ENCODE data around the gene CUL1. TPM values are rescaled to one million over a fixed set of nuclear protein-coding genes. Genes with fewer than 3 reads are reported as not detected.

The CUL1 gene
- total RNA-seq, 2 donors from 2014 or later, result 47.0 to 60.0 TPM

GRCh38 chr7:148694631-148695030 lies 4.1 kb upstream of the CUL1 start:
- DNase-seq (ENCODE audit: low spot score) (no peak), ATAC-seq (ENCODE audit: insufficient number of reproducible peaks, low FRiP score, low read depth) (no peak)
- Histone ChIP-seq H3K4me3 (no peak overlapping the region), H3K9me3 (no peaks in the 10 kb centered on the region), H3K36me3 (no peaks in the 10 kb centered on the region), H3K4me1 (ENCODE audit: control insufficient read depth in 1 of 2, low read depth in 2 of 2) (peaks cover 0 to 2% of the 10 kb centered on the region in 2 donors), H3K27ac (no peak overlapping the region), H3K27me3 (replicated peaks; ENCODE audit: insufficient read depth) (no peaks in the 10 kb centered on the region)
- TF ChIP-seq CTCF (IDR thresholded peaks at IDR 0.05), result no peak

DNA sequence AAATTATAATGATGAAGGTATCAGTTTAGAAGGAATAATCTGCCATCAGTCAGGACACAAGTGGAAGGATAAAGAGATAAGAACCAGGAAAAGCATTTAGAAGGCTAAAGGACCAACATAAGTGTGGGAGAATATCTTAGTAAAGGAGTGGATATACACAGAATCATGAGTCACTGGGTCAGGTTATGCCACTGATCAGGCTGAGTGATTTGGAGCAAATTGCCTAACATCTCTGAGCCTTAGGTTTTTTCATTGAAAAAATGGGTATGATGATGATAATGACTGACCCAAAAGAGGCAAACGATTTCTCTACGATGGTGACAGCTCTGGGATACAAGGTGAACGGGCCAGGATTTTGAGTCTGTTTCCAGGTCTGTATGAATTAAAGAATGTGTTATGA lies 2.8 kb upstream of the CUL1 start:
- TF ChIP-seq CTCF (IDR thresholded peaks at IDR 0.05), result no peak
- no peak overlapping the region for H3K4me3 ChIP-seq
- H3K36me3 ChIP-seq, result no peaks in the 10 kb centered on the region
- DNase-seq (ENCODE audit: low spot score) (no peak), ATAC-seq (ENCODE audit: insufficient number of reproducible peaks, low FRiP score, low read depth) (no peak)
- no peaks in the 10 kb centered on the region for H3K27me3 ChIP-seq (replicated peaks; ENCODE audit: insufficient read depth)
- no peak overlapping the region for H3K27ac ChIP-seq
- H3K9me3 ChIP-seq, result no peaks in the 10 kb centered on the region
- peaks cover 8 to 9% of the 10 kb centered on the region in 2 donors for H3K4me1 ChIP-seq (ENCODE audit: control insufficient read depth in 1 of 2, low read depth in 2 of 2)

GRCh38 chr7:148696787-148697186 lies 1.9 kb upstream of the CUL1 start:
- Histone ChIP-seq H3K4me3 (no peak overlapping the region), H3K27ac (peak overlapping the region in 1 of 2 donors; percentile 95), H3K4me1 (ENCODE audit: control insufficient read depth in 1 of 2, low read depth in 2 of 2) (peaks cover 17 to 18% of the 10 kb centered on the region in 2 donors), H3K9me3 (no peaks in the 10 kb centered on the region), H3K36me3 (no peaks in the 10 kb centered on the region), H3K27me3 (replicated peaks; ENCODE audit: insufficient read depth) (no peaks in the 10 kb centered on the region)
- DNase-seq (ENCODE audit: low spot score) (no peak), ATAC-seq (ENCODE audit: insufficient number of reproducible peaks, low FRiP score, low read depth) (no peak)
- TF ChIP-seq CTCF (IDR thresholded peaks at IDR 0.05), result no peak

GRCh38 chr7:148697256-148698006 lies 1.3 kb upstream of the CUL1 start:
- DNase-seq (ENCODE audit: low spot score) (no peak), ATAC-seq (ENCODE audit: insufficient number of reproducible peaks, low FRiP score, low read depth) (no peak)
- H3K27me3 ChIP-seq (replicated peaks; ENCODE audit: insufficient read depth), result no peaks in the 10 kb centered on the region
- no peaks in the 10 kb centered on the region for H3K36me3 ChIP-seq
- H3K27ac ChIP-seq, result peak overlapping the region; percentile 94 to 95
- H3K4me1 ChIP-seq (ENCODE audit: control insufficient read depth in 1 of 2, low read depth in 2 of 2), result peaks cover 23 to 24% of the 10 kb centered on the region in 2 donors
- H3K4me3 ChIP-seq, result peak overlapping the region; percentile 88
- no peak for TF ChIP-seq CTCF (IDR thresholded peaks at IDR 0.05)
- H3K9me3 ChIP-seq, result no peaks in the 10 kb centered on the region

- Histone ChIP-seq H3K4me1 (ENCODE audit: control insufficient read depth in 1 of 2, low read depth in 2 of 2) (peaks cover 29 to 30% of the 10 kb centered on the region in 2 donors), H3K27ac (peak overlapping the region; percentile 94 to 95), H3K27me3 (replicated peaks; ENCODE audit: insufficient read depth) (no peaks in the 10 kb centered on the region), H3K4me3 (peak overlapping the region; percentile 88), H3K36me3 (no peaks in the 10 kb centered on the region), H3K9me3 (no peaks in the 10 kb centered on the region)
- ATAC-seq (ENCODE audit: insufficient number of reproducible peaks, low FRiP score, low read depth), result no peak
- no peak for TF ChIP-seq CTCF (IDR thresholded peaks at IDR 0.05)
- DNase-seq (ENCODE audit: low spot score), result no peak
These were observed 701 bp upstream of the CUL1 start for GRCh38 chr7:148698007-148698396.
